NOMO-1 treated with dmso at 0.1 percent for 144 hours (cell line): ENCODE results near the gene CD80.
A peak's percentile ranks its signal among the peaks of the same experiment; 100 is the strongest.
"Not testable (repeated sequence)": the region's sequence is repeated elsewhere in the genome, so short reads cannot be mapped to it uniquely, and the experiment has no call there.

Experiments
- DNase-seq: peaks from one replicate; lab custom pipeline; 2025; ENCODE audit not compliant: unreplicated experiment; lab: John Stamatoyannopoulos, UW

Gene CD80, protein sequence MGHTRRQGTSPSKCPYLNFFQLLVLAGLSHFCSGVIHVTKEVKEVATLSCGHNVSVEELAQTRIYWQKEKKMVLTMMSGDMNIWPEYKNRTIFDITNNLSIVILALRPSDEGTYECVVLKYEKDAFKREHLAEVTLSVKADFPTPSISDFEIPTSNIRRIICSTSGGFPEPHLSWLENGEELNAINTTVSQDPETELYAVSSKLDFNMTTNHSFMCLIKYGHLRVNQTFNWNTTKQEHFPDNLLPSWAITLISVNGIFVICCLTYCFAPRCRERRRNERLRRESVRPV

DNA sequence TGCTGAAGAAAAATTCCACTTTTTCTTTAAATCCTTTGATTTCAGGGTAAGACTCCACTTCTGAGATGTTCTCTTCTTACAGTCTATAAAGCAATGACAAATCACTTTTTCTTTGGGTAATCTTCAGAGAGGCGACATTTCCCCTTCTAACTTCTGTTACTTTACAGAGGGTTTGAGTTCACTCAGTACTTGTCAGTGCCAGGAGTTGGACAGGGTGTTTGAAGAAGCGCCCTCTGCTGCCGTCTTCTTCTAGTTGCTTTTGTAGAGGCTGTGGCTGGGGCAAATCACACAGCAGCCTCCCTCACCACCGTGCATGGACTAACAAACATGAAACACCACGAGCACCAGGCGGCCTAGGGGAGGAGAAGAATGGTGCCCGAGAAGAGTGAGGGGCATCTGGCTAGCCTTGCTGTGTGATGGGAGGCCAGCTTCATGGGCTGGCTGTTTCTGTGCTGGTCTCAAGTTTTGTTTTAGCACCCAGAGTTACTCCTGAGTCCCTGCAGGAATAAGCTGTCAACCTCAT lies at the start of gene CD80:
Gene CD80, minus strand, starts transcription at position 174 of the 523 bp plus-strand sequence. CDS start 1,886 bp downstream, outside the sequence.
- peak; percentile 69 for DNase-seq

DNA sequence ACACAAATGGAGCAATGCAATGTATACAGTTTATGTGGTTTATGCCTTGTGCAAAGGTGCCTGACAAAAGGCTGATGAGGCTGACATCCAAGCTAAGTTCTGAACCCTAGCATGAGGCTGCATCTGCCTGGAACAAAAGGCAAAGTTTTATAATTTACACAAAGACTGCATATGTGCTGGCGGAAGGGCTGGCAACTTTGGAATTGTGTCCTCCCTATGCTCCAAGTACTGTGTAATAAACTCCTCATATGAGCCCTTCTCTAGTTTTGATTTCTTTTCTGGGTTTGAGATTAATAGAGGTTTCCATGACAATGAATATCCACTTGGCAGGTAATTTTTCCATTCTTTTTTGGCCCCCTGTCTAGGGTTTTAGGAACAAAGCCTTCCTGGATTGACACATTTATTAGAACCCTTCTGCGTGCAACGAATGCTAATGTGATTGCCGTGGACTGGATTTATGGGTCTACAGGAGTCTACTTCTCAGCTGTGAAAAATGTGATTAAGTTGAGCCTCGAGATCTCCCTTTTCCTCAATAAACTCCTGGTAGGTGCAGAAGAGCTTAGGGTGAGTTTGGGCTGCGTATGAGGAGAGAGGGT lies 49.1 kb upstream of the CD80 start:
- no peak for DNase-seq

DNA sequence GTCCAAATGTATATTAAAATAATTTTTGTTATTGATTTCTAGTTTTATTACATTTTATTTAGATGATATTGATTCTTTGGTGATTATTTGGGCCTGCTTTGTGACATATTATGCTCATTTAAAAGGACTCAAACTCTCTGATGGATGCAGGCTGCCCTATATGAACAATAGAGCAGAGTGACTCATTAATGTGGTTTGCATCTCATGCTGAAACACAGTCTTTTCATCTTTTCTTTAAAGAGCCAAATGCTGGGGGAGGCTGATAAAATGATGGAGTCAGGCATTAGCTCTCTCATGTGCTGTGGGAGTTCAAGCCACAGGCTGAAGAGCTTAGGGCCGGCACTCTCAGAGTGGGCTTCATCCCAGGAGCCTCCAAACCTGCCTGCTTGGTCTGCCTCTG lies 45.5 kb upstream of the CD80 start:
- DNase-seq: no peak

DNA sequence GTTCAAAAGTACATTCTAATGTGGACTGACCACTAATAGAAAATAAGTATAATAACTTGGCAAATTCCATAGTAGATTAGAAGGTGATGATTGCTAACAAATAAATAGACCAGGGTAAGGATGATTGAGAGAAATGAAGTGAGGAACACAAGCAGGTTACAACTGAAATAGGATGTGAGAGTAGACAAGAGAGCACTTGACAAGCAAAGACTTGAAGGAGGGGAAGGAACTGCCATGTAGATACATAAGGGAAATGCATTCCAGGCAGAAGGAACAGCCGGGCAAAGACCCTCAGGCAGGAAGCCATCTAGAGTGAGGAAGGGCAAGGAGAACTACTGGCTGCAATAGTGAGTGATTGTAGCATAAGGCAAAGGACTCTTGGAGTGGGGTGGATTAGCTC lies 43.3 kb upstream of the CD80 start:
- DNase-seq: no peak

DNA sequence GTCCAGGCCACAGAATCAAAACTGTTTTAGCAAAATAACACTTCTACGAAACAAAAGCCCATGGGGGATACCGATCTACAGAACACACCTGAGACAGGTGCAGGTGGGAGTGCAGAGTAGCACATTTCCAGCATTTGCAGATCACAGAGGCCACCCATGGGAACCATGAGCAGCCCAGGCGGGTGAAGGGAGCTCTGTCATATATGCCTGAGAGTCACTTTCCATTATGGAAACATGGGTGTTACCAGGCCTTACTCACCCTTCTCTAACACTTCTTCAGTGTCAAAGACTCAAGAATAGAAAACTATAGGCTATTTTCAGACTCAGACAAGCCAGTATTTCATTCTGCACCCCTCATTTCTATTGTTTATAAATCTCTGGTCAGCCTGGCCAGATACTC lies 41.7 kb upstream of the CD80 start:
- no peak for DNase-seq

DNA sequence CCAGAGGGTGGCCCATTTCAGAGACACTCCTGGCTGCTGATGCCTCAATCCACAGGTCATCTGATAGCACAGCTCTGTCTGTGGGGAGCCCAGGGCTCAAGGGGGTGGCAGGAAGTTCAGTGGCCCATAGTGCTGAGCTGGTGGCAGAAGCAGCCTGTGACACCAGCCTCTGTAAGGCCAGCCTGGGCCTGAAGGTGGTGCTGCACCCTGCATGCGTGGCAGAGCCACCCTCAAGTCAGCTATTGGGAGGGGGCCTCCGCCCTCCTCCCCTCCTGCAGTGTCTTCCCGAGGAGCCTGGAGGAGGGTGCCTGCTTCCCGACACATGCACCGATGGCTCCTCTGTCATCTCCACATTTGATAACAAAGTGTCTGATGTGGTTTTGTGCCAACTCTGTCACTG lies 41.3 kb upstream of the CD80 start:
- no peak for DNase-seq

DNA sequence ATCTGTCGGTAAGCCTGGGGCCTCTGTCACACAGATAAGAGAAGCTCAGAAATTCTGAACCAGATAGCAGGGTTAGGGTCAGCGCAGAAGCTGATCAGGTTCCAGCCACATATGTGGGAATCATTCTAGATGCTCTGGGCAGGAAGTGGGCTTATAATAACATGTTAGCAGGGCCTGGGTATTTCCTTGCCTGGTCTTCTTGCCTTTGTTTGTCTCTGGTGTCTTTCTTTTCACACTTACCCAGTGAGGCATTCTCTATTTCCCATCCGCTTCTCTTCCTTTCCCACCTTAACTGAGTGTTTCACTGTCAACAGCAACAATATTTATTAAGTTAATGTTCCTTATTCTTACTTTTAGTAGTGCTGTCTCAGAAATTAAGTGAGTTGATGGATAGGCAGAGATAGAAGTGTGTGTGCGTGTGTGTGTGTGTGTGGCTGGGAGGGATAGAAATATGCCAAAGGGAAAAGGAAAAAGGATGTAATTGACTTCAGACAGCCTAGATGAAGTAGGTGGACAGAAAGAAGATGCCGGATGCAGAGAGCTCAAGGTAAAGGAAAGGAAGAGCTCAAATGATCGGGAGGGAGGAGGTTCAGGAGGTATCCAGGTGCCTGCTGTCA lies 40.3 kb upstream of the CD80 start:
- DNase-seq: no peak

DNA sequence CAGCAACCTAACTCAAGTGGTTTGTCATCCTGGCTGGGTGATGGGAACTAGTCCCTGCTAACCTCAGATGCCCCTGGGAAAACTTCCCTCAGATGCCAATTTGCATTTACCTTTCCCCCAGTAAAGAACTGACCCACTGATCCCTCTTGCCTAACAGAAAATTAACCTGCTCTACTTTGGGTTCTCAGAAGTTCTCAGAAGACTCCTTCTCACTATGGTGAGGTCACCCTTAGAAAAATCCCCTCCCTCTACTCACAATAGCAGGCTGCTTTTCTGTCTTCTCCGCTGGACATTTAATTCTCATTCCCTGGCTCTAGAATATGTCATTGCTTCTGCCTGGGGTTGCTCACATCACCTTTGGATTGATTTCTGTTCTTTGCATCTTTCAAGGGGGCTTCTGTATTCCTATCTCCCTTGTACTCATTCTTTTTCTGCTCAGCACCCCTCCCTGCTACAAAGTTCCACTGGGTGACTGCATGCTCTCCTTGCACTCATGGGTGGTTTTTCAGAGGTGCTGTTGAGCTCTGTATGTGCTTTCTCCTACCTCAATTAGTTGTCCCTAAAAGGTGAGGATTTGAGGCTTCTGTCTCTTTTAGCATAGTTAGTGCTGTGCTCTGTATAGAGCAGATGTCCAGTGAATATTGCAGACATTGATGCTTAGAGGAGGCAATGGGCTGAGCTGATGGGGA lies 39.1 kb upstream of the CD80 start:
- no peak for DNase-seq

DNA sequence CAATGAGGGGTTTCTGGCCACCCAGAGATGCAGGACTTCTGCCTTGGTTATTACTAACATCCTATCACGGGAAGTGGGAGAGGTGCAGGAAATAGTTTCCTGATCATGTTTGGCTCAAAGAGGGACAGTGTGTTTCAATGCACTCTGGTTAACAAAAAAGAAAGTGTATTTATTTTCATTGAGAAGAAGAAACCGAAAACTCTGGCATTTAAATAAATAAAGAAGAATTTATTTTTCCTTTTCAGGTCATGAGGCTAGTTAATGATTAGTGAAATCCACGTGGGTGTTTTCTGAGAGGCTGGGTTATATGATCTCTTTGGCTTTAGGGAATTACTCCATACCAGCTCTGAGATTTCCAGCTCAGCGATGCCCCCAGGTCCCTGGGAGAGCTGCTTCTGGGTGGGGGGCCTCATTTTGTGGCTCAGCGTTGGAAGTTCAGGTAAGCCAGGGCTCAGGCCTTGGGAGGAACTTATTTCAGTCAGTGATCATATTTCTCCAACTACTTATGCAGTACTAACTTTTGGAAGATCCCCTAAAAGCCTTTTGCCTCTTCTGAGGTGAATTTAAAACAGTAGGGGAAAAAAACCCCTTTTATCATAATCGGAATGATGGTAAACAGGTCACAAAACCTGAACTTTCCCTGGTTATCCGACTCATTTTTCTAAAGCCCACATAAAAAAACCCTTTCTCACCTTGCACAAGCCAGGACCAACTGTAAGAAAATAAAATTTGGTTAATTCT lies 38.3 kb upstream of the CD80 start, which contains the start of gene PLA1A:
Gene PLA1A, plus strand, starts transcription at position 338 of the 741 bp plus-strand sequence. Its CDS starts 29 bp downstream, at position 367.
- DNase-seq: no peak

DNA sequence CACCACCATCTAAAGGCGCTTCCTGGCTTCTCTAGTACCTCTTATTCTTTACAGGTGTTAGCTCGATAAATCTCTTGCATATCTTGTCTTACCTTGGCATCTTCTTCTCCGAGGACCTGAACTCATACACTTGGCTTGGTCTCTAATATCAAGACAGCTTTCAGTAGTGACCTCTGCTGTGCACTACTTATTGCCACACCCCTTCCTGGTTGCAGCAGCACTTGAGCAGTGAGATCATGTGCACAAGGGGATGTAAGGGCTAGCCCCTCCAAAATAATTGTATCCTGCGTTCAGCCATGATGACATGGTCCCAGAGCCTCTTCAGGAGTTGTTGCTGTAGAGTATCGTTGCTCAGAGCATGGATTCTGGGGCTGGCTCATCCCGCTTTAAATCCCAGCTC lies 37.0 kb upstream of the CD80 start:
- DNase-seq: no peak

DNA sequence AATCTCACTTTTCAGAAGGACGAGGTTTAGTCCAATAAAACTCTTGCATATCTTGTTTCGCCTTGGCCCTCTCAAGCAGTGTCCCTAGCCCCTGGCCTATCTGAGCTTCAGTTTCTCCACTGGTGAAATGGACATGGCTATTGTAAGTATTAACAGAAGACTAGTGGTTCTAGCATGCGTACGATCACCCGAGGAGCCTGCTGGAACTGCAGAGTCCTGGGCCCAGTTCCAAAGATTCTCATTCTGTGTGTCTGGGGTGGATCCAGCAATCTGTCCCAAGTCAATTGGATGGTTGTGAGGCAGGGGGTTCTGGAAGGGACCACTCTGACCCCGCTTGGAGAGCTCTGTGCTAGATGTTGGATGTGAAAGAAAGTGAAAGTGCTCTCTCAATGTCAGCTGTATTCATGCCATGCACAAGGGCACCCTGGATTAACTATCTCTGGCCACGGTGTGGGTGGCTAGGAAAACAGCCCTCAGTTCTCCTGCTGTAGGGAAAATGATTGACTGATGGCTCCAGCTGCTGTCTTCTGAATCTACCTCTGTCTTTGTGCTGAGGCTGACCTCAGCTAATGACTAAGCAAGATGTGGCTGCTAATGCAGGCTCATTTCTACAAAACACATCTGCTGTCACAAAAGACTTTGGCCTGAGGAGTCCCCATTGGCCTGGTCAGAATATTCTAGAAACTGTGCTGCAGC lies 36.4 kb upstream of the CD80 start:
- DNase-seq: no peak

DNA sequence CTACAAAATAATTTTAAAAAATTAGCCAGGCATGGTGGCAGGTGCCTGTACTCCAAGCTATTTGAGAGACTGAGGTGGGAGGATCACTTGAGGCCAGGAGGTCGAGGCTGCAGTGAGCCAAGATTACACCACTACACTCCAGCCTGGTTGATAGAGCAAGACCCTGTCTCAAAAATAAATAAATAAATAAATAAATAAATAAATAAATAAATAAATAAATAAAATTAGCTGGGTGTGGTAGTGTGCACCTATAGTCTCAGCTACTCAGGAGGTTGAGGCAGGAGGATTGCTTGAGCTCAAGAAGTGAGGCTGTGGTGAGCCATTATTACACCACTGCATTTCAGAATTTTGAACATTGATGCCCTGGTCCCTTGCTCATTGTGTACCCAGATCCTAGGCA lies 35.5 kb upstream of the CD80 start:
- DNase-seq: not testable (repeated sequence)

DNA sequence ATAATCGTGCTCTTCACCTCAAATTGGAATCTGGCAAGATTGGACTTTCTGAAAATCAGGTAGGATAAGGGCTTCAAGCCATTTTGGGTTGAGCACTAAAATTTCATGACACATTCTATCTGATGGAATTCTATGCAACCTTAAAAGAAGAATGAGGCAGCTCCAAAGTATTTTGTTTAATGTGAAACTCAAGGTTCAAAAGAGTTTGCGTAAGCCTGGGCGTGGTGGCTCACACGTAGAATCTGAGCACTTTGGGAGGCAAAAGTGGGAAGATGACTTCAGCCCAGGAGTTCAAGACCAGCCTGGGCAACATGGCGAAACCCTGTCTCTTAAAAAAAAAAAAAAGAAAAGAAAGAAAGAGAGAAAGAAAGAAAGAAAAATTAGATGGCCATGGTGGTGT lies 34.7 kb upstream of the CD80 start:
- no peak for DNase-seq

DNA sequence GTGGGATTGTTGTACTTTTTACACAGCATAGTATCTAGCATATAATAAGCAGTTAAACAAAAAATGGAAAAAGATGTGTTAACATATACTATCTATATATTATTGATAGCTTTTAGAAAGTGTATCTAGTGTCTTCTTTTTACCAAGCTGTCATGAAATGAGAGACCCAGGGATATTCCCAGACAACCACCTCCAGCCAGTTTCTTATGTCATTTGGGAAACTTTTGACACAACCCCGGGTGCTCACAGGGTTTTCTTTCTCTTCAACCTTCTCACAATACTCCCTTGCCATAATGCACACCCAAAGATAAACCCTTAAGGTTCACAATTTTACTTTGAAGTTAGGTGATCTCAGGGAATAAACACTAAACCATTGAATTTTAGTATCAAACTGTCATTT lies 33.4 kb upstream of the CD80 start:
- DNase-seq: no peak

DNA sequence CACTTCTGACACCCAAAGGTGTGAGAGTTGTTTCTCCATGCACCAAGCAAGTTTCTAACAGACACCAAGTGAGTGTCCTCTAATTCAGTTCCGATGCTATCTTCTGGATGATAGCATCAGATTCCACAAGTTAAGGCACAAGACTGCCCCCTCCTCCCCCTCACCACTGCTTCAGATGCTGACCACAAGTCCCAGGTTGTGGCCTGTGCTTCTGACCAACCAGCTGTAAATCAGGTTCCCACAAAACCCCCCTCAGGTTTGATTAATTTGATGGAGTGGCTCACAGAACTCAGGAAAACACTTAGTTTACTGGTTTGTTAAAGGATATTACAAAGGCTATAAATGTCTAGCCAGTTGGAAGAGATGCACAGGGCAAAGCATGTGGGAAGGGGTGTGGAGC lies 31.3 kb upstream of the CD80 start:
- DNase-seq: no peak

DNA sequence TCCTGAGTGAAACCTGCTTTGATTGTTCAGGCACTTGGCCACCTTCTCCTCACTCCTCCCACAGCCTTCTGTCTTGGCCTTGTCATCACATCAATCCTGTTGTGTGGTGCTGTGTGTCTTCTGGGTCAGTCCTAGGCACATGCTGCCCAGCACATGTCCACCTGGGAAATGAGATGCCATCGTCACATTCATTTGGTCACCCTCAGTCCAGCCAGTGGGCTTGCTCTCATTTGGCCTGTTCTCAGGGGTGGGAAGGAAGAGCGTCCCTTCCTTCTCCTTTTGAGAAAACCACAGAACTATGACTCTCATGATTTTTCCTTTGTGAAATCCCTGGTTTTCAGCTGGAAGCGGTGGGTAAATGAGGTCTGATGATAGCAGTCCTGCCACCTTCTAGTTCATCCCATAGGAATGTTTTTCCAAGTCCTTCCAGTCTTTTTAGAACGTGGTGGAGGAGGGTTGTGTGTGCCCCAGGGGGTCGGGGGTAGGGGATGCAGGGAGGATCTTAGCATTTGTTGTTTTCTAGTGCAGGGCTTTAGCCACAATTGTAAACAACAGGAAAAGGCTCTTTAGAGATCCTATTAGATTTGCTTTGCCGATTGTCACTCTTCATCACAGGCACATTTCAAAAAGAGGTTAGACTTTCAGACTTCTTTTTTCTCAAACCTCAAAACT lies 29.8 kb upstream of the CD80 start:
- DNase-seq: no peak

DNA sequence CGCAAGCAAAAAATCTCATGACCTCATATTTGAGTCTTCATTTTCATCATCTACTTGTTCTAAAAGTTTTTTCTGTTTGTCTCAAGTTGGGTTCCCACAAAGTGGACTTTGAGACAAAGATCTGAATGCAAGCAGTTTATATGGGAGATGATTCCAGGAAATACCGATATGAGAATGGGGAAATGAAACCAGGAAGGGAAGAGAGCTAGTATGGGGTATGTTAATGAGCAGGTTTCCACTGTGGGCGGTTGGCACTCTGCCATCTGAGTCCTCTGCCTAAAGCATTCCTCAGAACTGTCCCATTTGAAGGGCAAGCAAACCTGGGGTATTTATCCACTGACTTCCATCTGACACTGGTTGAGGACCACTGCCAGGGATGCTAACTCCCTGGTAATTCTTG lies 28.7 kb upstream of the CD80 start:
- DNase-seq: peak; percentile 56

DNA sequence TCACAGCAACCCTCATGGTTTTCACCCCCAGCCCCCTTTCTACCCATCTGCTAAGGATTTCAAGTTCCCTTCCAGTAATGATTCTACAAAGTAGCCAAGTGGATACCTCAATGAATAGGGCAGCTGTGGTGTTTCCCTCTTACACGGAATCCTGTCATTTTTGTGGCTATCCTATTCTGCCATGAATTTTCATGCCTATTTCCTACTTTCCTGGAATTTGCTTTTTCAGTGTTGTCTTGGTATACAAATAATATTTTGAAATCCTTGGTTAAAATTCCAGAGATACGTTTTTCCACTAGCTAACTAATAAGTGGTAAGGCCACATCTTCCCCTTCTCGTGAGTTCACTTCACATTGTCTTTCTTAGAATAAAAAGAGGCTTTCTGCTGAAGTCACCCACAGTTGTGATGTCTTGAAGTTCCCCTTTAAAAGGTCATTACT lies 27.3 kb upstream of the CD80 start:
- DNase-seq: no peak

DNA sequence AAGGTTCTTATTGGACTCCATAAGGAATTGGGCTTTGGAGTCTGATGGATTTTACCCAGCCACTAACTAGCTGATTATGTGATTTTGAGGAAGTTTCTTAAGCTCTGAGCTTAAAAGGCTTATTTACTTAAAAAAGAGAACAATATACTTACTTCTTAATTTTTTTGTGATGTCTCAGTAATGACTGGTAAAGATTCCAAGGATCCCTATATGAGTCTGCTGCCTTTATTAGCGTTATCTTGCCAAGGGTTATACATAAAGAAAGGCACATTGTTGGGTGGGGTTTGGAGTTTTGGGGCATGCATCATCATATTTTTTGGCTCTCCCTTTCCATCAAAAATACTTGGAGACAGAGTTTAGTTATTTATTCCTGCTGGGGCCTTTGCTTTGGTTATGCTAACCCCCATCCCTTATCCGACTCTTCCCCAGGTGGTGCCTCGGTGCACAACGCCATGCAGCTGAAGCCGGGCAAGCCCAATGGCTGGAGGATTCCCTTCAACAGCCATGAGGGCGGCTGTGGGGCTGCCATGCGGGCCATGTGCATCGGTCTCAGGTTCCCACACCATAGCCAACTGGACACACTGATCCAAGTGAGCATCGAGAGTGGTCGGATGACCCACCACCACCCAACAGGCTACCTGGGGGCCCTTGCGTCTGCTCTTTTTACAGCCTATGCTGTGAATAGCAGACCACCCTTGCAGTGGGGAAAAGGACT lies 26.6 kb upstream of the CD80 start:
- no peak for DNase-seq
